GM12878 (cell line): ENCODE results near the gene STMP1. TPM values are rescaled to one million over a fixed set of nuclear protein-coding genes. Genes with fewer than 3 reads are reported as not detected.
A peak's percentile ranks its signal among the peaks of the same experiment; 100 is the strongest.

Source experiments
- BCL3 ChIP-seq: IDR thresholded peaks from 2 replicates; pipeline ENCODE4 v1.6.1; 2011; ENCODE audit warnings: borderline replicate concordance, low read depth, mild to moderate bottlenecking, moderate library complexity, low read length; ENCODE audit not compliant: insufficient read depth, poor library complexity, severe bottlenecking
- EP300 ChIP-seq, 2 experiments: fragments of 150-350 bp in 1 of 2; IDR thresholded peaks; 2 replicates each; pipeline ENCODE4 v1.6.1; 2011 to 2012; ENCODE audit warnings: low read depth in 2 of 2, low read length in 2 of 2, borderline replicate concordance in 1 of 2, improper control_type of control experiment in 1 of 2, inconsistent platforms in 1 of 2; ENCODE audit not compliant: control insufficient read depth in 1 of 2
- GATAD2B ChIP-seq: fragments of 450-650 bp; conservative IDR thresholded peaks from 2 replicates; pipeline ENCODE4 v1.6.1; 2017; ENCODE audit warnings: low read depth, mild to moderate bottlenecking, moderate library complexity
- HDGF ChIP-seq: fragments of 450-650 bp; IDR thresholded peaks from 2 replicates; pipeline ENCODE4 v1.6.1; 2016; ENCODE audit warnings: antibody characterized with exemption
- MEF2B ChIP-seq: fragments of 450-650 bp; IDR thresholded peaks from 2 replicates; pipeline ENCODE4 v1.6.1; 2018; ENCODE audit warnings: mild to moderate bottlenecking, moderate library complexity; ENCODE audit not compliant: partially characterized antibody, poor library complexity, severe bottlenecking
- NR2C1 ChIP-seq: fragments of 450-650 bp; IDR thresholded peaks from 2 replicates; pipeline ENCODE4 v1.6.1; 2017; ENCODE audit warnings: antibody characterized with exemption, mild to moderate bottlenecking, moderate library complexity
- PAX8 ChIP-seq: fragments of 450-650 bp; IDR thresholded peaks from 2 replicates; pipeline ENCODE4 v1.6.1; 2017; ENCODE audit warnings: mild to moderate bottlenecking, moderate library complexity
- PML ChIP-seq: IDR thresholded peaks from 2 replicates; pipeline ENCODE4 v1.6.1; 2012; ENCODE audit warnings: low read length, inconsistent platforms
- POU2F2 ChIP-seq: IDR thresholded peaks from 3 replicates; pipeline ENCODE4 v1.6.1; 2011; ENCODE audit warnings: low read depth, mild to moderate bottlenecking, low read length, borderline replicate concordance
- RAD51 ChIP-seq: fragments of 450-650 bp; IDR thresholded peaks from 2 replicates; pipeline ENCODE4 v1.6.1; 2016; ENCODE audit warnings: moderate library complexity, mild to moderate bottlenecking, inconsistent platforms
- RBBP5 ChIP-seq: fragments of 200-600 bp; sonication (generic); conservative IDR thresholded peaks from 2 replicates; pipeline ENCODE4 v1.6.1; 2016
- SIN3A ChIP-seq: IDR thresholded peaks from 2 replicates; pipeline ENCODE4 v1.6.1; 2012; ENCODE audit warnings: low read depth, low read length, improper control_type of control experiment
- SP1 ChIP-seq: IDR thresholded peaks from one replicate; pipeline ENCODE4 v1.6.1; 2011; ENCODE audit warnings: low read depth, low read length
- TCF12 ChIP-seq: IDR thresholded peaks from 2 replicates; pipeline ENCODE4 v1.6.1; 2011; ENCODE audit warnings: low read depth, mild to moderate bottlenecking, low read length
- YY1 ChIP-seq: IDR thresholded peaks from 2 replicates; pipeline ENCODE4 v1.6.1; 2011; ENCODE audit warnings: low read depth, mild to moderate bottlenecking, low read length
- ZNF207 ChIP-seq: fragments of 450-650 bp; IDR thresholded peaks from 2 replicates; pipeline ENCODE4 v1.6.1; 2014; ENCODE audit warnings: antibody characterized with exemption, mild to moderate bottlenecking, borderline replicate concordance
- ZNF217 ChIP-seq: fragments of 450-650 bp; IDR thresholded peaks from 2 replicates; pipeline ENCODE4 v1.6.1; 2017; ENCODE audit warnings: antibody characterized with exemption, mild to moderate bottlenecking
- polyA plus RNA-seq, 11 experiments: library from polyadenylated mRNA; depleted of rRNA in 4 of 11; unstranded in 6 of 11; stranded (reverse) in 5 of 11; fragments of >200 nt; fragmentation: Nextera tagmentation in 4 of 11; fragmentation: Illumina TruSeq in 1 of 11; extraction: Ambion mirVana in 4 of 11; extraction: Trizol in 1 of 11; gene quantifications; 1 replicate in 1 of 11; 2 replicates in 10 of 11; pipeline versions ENCODE4 v1.2.1 to v1.2.3, GENCODE V29; 2011 to 2016; ENCODE audit warnings: inconsistent platforms in 2 of 11, missing spikeins in 2 of 11, low read depth in 1 of 11
- total RNA-seq, 4 experiments: library from RNA; depleted of rRNA in 3 of 4; stranded (reverse); fragments of >200 nt in 3 of 4; fragmentation: Illumina TruSeq in 1 of 4; extraction: Trizol in 1 of 4; gene quantifications; 2 replicates each; pipeline versions ENCODE4 v1.2.1 to v1.2.3, GENCODE V29; 2013 to 2021
- TF ChIP-seq, protein P1 (sequence below): fragments of 450-650 bp; IDR thresholded peaks from 2 replicates; pipeline ENCODE4 v1.6.1; 2014; ENCODE audit warnings: mild to moderate bottlenecking
- TF ChIP-seq, protein P2 (sequence below): IDR thresholded peaks from 2 replicates; pipeline ENCODE4 v1.6.1; 2012; ENCODE audit warnings: improper control_type of control experiment, low read depth, low read length; ENCODE audit not compliant: insufficient replicate concordance
- TF ChIP-seq, protein P3 (sequence below): fragments of 450-650 bp; IDR thresholded peaks from 2 replicates; pipeline ENCODE4 v1.6.1; 2017; ENCODE audit warnings: antibody characterized with exemption, mild to moderate bottlenecking, moderate library complexity

The STMP1 gene
- total and polyA plus RNA-seq, 10 of the 15 experiments (the other 5 are each of a cell fraction or from before 2014, with no cell fraction given), result 8.0 to 79.9 (median 24.7) TPM

- TF ChIP-seq, protein P1, sequence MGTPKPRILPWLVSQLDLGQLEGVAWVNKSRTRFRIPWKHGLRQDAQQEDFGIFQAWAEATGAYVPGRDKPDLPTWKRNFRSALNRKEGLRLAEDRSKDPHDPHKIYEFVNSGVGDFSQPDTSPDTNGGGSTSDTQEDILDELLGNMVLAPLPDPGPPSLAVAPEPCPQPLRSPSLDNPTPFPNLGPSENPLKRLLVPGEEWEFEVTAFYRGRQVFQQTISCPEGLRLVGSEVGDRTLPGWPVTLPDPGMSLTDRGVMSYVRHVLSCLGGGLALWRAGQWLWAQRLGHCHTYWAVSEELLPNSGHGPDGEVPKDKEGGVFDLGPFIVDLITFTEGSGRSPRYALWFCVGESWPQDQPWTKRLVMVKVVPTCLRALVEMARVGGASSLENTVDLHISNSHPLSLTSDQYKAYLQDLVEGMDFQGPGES, result no peak
- TF ChIP-seq TCF12 (peak; percentile 27; the same call in 1 of the 2 replicates), RAD51 (no peak), YY1 (peak; percentile 77), MEF2B (peak; percentile 25), EP300 (IDR thresholded peaks at IDR 0.05; ENCODE audit: borderline replicate concordance in 1 of 2, control insufficient read depth in 1 of 2, low read depth in 2 of 2, low read length in 2 of 2) (0 out of 4 replicates have a peak, but pooled peaks of 1 of the 2 experiments have one; percentile 22), PML (peak; percentile 84), SIN3A (no peak; the same call in 1 of the 2 replicates), ZNF207 (no peak), POU2F2 (0 out of 3 replicates have a peak, but pooled peaks have one; percentile 12), GATAD2B (peak; percentile 69), NR2C1 (peak; percentile 96), SP1 (peak; percentile 34), PAX8 (no peak), ZNF217 (no peak), HDGF (no peak), RBBP5 (no peak), BCL3 (no peak)
- TF ChIP-seq, protein P2, sequence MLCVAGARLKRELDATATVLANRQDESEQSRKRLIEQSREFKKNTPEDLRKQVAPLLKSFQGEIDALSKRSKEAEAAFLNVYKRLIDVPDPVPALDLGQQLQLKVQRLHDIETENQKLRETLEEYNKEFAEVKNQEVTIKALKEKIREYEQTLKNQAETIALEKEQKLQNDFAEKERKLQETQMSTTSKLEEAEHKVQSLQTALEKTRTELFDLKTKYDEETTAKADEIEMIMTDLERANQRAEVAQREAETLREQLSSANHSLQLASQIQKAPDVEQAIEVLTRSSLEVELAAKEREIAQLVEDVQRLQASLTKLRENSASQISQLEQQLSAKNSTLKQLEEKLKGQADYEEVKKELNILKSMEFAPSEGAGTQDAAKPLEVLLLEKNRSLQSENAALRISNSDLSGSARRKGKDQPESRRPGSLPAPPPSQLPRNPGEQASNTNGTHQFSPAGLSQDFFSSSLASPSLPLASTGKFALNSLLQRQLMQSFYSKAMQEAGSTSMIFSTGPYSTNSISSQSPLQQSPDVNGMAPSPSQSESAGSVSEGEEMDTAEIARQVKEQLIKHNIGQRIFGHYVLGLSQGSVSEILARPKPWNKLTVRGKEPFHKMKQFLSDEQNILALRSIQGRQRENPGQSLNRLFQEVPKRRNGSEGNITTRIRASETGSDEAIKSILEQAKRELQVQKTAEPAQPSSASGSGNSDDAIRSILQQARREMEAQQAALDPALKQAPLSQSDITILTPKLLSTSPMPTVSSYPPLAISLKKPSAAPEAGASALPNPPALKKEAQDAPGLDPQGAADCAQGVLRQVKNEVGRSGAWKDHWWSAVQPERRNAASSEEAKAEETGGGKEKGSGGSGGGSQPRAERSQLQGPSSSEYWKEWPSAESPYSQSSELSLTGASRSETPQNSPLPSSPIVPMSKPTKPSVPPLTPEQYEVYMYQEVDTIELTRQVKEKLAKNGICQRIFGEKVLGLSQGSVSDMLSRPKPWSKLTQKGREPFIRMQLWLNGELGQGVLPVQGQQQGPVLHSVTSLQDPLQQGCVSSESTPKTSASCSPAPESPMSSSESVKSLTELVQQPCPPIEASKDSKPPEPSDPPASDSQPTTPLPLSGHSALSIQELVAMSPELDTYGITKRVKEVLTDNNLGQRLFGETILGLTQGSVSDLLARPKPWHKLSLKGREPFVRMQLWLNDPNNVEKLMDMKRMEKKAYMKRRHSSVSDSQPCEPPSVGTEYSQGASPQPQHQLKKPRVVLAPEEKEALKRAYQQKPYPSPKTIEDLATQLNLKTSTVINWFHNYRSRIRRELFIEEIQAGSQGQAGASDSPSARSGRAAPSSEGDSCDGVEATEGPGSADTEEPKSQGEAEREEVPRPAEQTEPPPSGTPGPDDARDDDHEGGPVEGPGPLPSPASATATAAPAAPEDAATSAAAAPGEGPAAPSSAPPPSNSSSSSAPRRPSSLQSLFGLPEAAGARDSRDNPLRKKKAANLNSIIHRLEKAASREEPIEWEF, result no peak
- TF ChIP-seq, protein P3, sequence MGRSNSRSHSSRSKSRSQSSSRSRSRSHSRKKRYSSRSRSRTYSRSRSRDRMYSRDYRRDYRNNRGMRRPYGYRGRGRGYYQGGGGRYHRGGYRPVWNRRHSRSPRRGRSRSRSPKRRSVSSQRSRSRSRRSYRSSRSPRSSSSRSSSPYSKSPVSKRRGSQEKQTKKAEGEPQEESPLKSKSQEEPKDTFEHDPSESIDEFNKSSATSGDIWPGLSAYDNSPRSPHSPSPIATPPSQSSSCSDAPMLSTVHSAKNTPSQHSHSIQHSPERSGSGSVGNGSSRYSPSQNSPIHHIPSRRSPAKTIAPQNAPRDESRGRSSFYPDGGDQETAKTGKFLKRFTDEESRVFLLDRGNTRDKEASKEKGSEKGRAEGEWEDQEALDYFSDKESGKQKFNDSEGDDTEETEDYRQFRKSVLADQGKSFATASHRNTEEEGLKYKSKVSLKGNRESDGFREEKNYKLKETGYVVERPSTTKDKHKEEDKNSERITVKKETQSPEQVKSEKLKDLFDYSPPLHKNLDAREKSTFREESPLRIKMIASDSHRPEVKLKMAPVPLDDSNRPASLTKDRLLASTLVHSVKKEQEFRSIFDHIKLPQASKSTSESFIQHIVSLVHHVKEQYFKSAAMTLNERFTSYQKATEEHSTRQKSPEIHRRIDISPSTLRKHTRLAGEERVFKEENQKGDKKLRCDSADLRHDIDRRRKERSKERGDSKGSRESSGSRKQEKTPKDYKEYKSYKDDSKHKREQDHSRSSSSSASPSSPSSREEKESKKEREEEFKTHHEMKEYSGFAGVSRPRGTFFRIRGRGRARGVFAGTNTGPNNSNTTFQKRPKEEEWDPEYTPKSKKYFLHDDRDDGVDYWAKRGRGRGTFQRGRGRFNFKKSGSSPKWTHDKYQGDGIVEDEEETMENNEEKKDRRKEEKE, result no peak
These were observed at the start of gene STMP1 (continued) for GRCh38 chr7:135662373-135663114.
